ENCODE measurements around the gene HCFC1.

Gene HCFC1

DNA sequence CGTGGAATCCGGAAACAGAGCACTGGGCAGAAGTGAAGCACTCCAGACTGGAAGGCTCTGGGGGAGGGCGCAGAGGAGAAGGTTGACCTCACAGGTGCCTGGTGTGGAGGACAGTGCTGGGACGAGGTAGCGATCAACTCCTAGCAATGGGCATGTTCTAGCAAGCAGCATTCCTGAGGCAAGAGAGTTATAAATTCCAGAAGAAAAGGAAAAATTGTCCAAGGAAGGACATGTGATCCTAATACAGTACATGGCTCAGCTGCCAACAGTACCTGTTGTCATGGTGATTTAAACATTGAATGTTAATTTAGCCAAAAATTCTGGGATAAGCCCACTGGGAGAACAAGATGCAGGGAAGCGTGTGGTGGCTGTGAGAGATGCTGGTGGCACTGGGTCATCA lies 53.7 kb downstream of the HCFC1 start:
- H3K4me1 Mint-ChIP-seq (ENCODE audit: low read depth), result peaks cover 11% of the 10 kb centered on the region
- no peaks in the 10 kb centered on the region for H3K27me3 Mint-ChIP-seq
- peaks cover 96% of the 10 kb centered on the region for H3K36me3 Mint-ChIP-seq (ENCODE audit: low read depth)
- H3K4me3 Mint-ChIP-seq, result no peak overlapping the region
- no peak overlapping the region for H3K27ac Mint-ChIP-seq
- H3K9me3 Mint-ChIP-seq, result no peaks in the 10 kb centered on the region
- intact Hi-C loops (cut with micrococcal nuclease), result no loop called here

GRCh38 chrX:153913701-153914100 lies 57.9 kb downstream of the HCFC1 start:
- Mint-ChIP-seq H3K4me1 (ENCODE audit: low read depth) (peaks cover 4% of the 10 kb centered on the region), H3K4me3 (no peak overlapping the region)
- intact Hi-C loops (cut with micrococcal nuclease), result no loop called here

DNA sequence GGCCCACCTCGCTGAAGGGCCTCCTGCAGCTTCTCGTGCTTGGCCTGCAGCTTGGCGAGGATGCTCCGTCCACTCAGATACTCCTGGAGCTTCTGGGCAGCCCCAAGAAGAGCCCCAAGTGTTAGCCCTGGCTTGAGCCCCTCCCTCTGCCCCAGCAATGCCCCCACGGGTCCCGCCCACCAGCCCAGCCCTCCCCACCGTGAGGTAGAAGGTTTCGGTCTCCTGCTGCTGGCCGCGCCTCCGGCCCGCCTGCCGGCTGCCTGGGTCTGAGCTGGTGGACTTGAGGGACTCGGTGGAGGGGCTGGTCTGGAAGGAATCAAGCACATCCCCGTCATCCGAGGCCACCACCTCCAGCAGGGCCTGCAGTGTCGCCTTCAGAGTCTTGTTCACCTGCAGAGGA lies 58.4 kb downstream of the HCFC1 start:
- no peak overlapping the region for H3K4me3 Mint-ChIP-seq
- H3K36me3 Mint-ChIP-seq (ENCODE audit: low read depth), result peaks cover 93% of the 10 kb centered on the region
- H3K9me3 Mint-ChIP-seq, result no peaks in the 10 kb centered on the region
- H3K27me3 Mint-ChIP-seq, result no peaks in the 10 kb centered on the region
- H3K4me1 Mint-ChIP-seq (ENCODE audit: low read depth), result peaks cover 9% of the 10 kb centered on the region
- H3K27ac Mint-ChIP-seq, result no peak overlapping the region
- intact Hi-C loops (cut with micrococcal nuclease), result no loop called here

More at GRCh38 chrX:153913701-153914100, 57.9 kb downstream of the HCFC1 start:
- Mint-ChIP-seq H3K27ac (no peak overlapping the region), H3K27me3 (no peaks in the 10 kb centered on the region), H3K36me3 (ENCODE audit: low read depth) (peaks cover 93% of the 10 kb centered on the region), H3K9me3 (no peaks in the 10 kb centered on the region)

- H3K4me1 Mint-ChIP-seq (ENCODE audit: low read depth), result peaks cover 13% of the 10 kb centered on the region
- intact Hi-C loops (cut with micrococcal nuclease), result no loop called here
- H3K4me3 Mint-ChIP-seq, result no peak overlapping the region
- H3K27ac Mint-ChIP-seq, result peak overlapping the region; percentile 58
- H3K9me3 Mint-ChIP-seq, result no peaks in the 10 kb centered on the region
- no peaks in the 10 kb centered on the region for H3K27me3 Mint-ChIP-seq
- H3K36me3 Mint-ChIP-seq (ENCODE audit: low read depth), result peaks cover 96% of the 10 kb centered on the region
Measured at GRCh38 chrX:153911798-153912197, 59.8 kb downstream of the HCFC1 start.

- no peak overlapping the region for H3K4me3 Mint-ChIP-seq
- intact Hi-C loops (cut with micrococcal nuclease), result no loop called here
Measured at GRCh38 chrX:153910446-153910845, 61.2 kb downstream of the HCFC1 start.

GRCh38 chrX:153909980-153910360 lies 61.6 kb downstream of the HCFC1 start:
- H3K4me3 Mint-ChIP-seq, result no peak overlapping the region
- no peak overlapping the region for H3K27ac Mint-ChIP-seq
- peaks cover 32% of the 10 kb centered on the region for H3K4me1 Mint-ChIP-seq (ENCODE audit: low read depth)
- H3K9me3 Mint-ChIP-seq, result no peaks in the 10 kb centered on the region
- intact Hi-C loops (cut with micrococcal nuclease), result no loop called here
- H3K27me3 Mint-ChIP-seq, result no peaks in the 10 kb centered on the region
- H3K36me3 Mint-ChIP-seq (ENCODE audit: low read depth), result peaks cover 83% of the 10 kb centered on the region

More at GRCh38 chrX:153910446-153910845, 61.2 kb downstream of the HCFC1 start:
- Mint-ChIP-seq H3K9me3 (no peaks in the 10 kb centered on the region), H3K27me3 (no peaks in the 10 kb centered on the region), H3K36me3 (ENCODE audit: low read depth) (peaks cover 88% of the 10 kb centered on the region), H3K27ac (no peak overlapping the region), H3K4me1 (ENCODE audit: low read depth) (peaks cover 27% of the 10 kb centered on the region)

GRCh38 chrX:153909024-153909979 lies 62.3 kb downstream of the HCFC1 start:
- intact Hi-C loops (cut with micrococcal nuclease), result no loop called here
- H3K4me3 Mint-ChIP-seq, result no peak overlapping the region
- no peaks in the 10 kb centered on the region for H3K27me3 Mint-ChIP-seq
- no peaks in the 10 kb centered on the region for H3K9me3 Mint-ChIP-seq
- no peak overlapping the region for H3K27ac Mint-ChIP-seq
- peaks cover 37% of the 10 kb centered on the region for H3K4me1 Mint-ChIP-seq (ENCODE audit: low read depth)
- peaks cover 77% of the 10 kb centered on the region for H3K36me3 Mint-ChIP-seq (ENCODE audit: low read depth)

DNA sequence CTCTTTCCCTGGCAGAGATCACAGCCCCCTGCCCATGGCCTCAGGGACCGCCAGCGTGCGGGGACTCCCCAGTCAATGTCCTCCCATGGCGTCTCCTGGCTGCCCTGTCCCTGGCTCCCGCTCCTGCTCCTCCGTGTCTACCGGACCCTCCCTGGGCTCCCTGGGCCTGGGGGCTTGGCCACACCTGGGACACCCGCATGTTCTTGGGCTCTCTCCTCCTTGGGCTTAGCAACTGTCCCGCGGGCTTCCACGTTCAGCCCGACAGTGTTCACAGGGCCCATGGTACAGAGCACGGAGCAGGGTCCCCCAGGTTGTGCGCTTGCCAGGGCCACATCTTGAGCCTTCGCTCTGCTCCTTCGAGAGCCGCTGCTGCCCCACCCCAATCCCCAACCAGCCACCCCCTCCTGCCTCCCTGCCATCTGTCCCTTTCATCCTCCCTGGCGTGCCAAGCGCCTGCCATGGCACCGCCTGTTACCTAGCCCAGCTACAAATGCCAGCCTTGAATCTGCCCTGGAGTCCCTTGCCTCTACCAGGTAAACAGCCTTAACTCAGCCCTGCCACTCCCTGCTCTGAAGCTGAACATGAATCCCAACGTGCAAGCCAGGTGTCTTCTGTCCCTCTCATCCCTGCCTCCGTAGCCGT lies 63.3 kb downstream of the HCFC1 start:
- intact Hi-C loops (cut with micrococcal nuclease), result no loop called here
- Mint-ChIP-seq H3K27ac (peak overlapping the region; percentile 25), H3K36me3 (ENCODE audit: low read depth) (peaks cover 67% of the 10 kb centered on the region), H3K9me3 (no peaks in the 10 kb centered on the region), H3K4me1 (ENCODE audit: low read depth) (peaks cover 47% of the 10 kb centered on the region), H3K4me3 (no peak overlapping the region), H3K27me3 (no peaks in the 10 kb centered on the region)

GRCh38 chrX:153907456-153907855 lies 64.2 kb downstream of the HCFC1 start:
- intact Hi-C loops (cut with micrococcal nuclease), result no loop called here
- Mint-ChIP-seq H3K36me3 (ENCODE audit: low read depth) (peaks cover 58% of the 10 kb centered on the region), H3K4me3 (no peak overlapping the region), H3K9me3 (no peaks in the 10 kb centered on the region), H3K27me3 (no peaks in the 10 kb centered on the region), H3K27ac (no peak overlapping the region), H3K4me1 (ENCODE audit: low read depth) (peaks cover 55% of the 10 kb centered on the region)

DNA sequence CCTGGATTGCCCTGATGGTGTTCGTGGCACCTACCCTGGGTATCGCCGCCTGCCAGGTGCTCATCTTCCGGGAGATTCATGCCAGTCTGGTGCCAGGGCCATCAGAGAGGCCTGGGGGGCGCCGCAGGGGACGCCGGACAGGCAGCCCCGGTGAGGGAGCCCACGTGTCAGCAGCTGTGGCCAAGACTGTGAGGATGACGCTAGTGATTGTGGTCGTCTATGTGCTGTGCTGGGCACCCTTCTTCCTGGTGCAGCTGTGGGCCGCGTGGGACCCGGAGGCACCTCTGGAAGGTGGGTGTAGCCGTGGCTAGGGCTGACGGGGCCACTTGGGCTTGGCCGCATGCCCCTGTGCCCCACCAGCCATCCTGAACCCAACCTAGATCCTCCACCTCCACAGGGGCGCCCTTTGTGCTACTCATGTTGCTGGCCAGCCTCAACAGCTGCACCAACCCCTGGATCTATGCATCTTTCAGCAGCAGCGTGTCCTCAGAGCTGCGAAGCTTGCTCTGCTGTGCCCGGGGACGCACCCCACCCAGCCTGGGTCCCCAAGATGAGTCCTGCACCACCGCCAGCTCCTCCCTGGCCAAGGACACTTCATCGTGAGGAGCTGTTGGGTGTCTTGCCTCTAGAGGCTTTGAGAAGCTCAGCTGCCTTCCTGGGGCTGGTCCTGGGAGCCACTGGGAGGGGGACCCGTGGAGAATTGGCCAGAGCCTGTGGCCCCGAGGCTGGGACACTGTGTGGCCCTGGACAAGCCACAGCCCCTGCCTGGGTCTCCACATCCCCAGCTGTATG lies 65.3 kb downstream of the HCFC1 start:
- Mint-ChIP-seq H3K27me3 (no peaks in the 10 kb centered on the region), H3K36me3 (ENCODE audit: low read depth) (peaks cover 47% of the 10 kb centered on the region), H3K4me1 (ENCODE audit: low read depth) (peaks cover 67% of the 10 kb centered on the region), H3K9me3 (no peaks in the 10 kb centered on the region), H3K4me3 (no peak overlapping the region), H3K27ac (peak overlapping the region; percentile 92)
- intact Hi-C loops (cut with micrococcal nuclease), result no loop called here

DNA sequence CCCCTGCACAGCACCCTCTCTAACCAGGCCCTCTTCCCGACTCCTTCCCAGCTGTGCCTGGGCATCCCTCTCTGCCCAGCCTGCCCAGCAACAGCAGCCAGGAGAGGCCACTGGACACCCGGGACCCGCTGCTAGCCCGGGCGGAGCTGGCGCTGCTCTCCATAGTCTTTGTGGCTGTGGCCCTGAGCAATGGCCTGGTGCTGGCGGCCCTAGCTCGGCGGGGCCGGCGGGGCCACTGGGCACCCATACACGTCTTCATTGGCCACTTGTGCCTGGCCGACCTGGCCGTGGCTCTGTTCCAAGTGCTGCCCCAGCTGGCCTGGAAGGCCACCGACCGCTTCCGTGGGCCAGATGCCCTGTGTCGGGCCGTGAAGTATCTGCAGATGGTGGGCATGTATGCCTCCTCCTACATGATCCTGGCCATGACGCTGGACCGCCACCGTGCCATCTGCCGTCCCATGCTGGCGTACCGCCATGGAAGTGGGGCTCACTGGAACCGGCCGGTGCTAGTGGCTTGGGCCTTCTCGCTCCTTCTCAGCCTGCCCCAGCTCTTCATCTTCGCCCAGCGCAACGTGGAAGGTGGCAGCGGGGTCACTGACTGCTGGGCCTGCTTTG lies 66.0 kb downstream of the HCFC1 start:
- peaks cover 74% of the 10 kb centered on the region for H3K4me1 Mint-ChIP-seq (ENCODE audit: low read depth)
- no peaks in the 10 kb centered on the region for H3K27me3 Mint-ChIP-seq
- H3K4me3 Mint-ChIP-seq, result no peak overlapping the region
- H3K27ac Mint-ChIP-seq, result peak overlapping the region; percentile 92
- H3K9me3 Mint-ChIP-seq, result no peaks in the 10 kb centered on the region
- H3K36me3 Mint-ChIP-seq (ENCODE audit: low read depth), result peaks cover 43% of the 10 kb centered on the region
- intact Hi-C loops (cut with micrococcal nuclease), result no loop called here

- intact Hi-C loops (cut with micrococcal nuclease), result no loop called here
- peak within 1 kb of the TSS; percentile 61 for H3K4me3 Mint-ChIP-seq
- H3K27ac Mint-ChIP-seq, result peak within 1 kb of the TSS; percentile 92
- H3K4me1 Mint-ChIP-seq (ENCODE audit: low read depth), result peaks cover 76% of the 10 kb centered on the region
- H3K9me3 Mint-ChIP-seq, result no peaks in the 10 kb centered on the region
- no peaks in the 10 kb centered on the region for H3K27me3 Mint-ChIP-seq
- peaks cover 30% of the 10 kb centered on the region for H3K36me3 Mint-ChIP-seq (ENCODE audit: low read depth)
Measured at GRCh38 chrX:153903991-153904957, 67.3 kb downstream of the HCFC1 start, which contains the start of gene AVPR2. Gene AVPR2, plus strand, starts transcription at chrX:153904673. Its CDS starts 473 bp downstream, at chrX:153905146.
